Loucy (cell line): ENCODE measurements around the gene TMEM132D.

ENCODE experiments used
- H2AFZ ChIP-seq: fragments of 200-600 bp; sonication (generic); 2 replicates; pipeline ENCODE4 v1.6.0; 2016; ENCODE audit warnings: antibody characterized with exemption, mild to moderate bottlenecking, low read length, moderate library complexity
- H3F3A ChIP-seq: fragments of 200-600 bp; 2 replicates; pipeline ENCODE4 v1.6.0; 2016; ENCODE audit warnings: antibody characterized with exemption, low read depth, mild to moderate bottlenecking
- H3K27me3 ChIP-seq: fragments of 200-600 bp; sonication (generic); 2 replicates; pipeline ENCODE4 v1.6.1; 2014; ENCODE audit warnings: low read length, mild to moderate bottlenecking; ENCODE audit not compliant: insufficient read depth, poor library complexity, severe bottlenecking
- H3K36me3 ChIP-seq: fragments of 200-600 bp; sonication (generic); 2 replicates; pipeline ENCODE4 v1.6.1; 2016; ENCODE audit warnings: low read length; ENCODE audit not compliant: insufficient read depth
- H3K4me1 ChIP-seq: fragments of 200-600 bp; sonication (generic); 2 replicates; pipeline ENCODE4 v1.5.1; 2014; ENCODE audit warnings: low read length, mild to moderate bottlenecking; ENCODE audit not compliant: insufficient read depth, poor library complexity, severe bottlenecking
- H3K4me2 ChIP-seq: fragments of 200-600 bp; sonication (generic); 2 replicates; pipeline ENCODE4 v1.6.0; 2014; ENCODE audit warnings: antibody characterized with exemption, low read length, low read depth, mild to moderate bottlenecking; ENCODE audit not compliant: poor library complexity, severe bottlenecking
- H3K4me3 ChIP-seq: fragments of 200-600 bp; sonication (generic); 2 replicates; pipeline ENCODE4 v1.5.1; 2014; ENCODE audit warnings: low read length, mild to moderate bottlenecking, mixed read lengths; ENCODE audit not compliant: poor library complexity, severe bottlenecking
- H3K79me2 ChIP-seq: fragments of 200-600 bp; sonication (generic); 2 replicates; pipeline ENCODE4 v1.6.1; 2014; ENCODE audit warnings: low read length; ENCODE audit not compliant: insufficient read depth
- H3K9ac ChIP-seq: fragments of 200-600 bp; sonication (generic); 2 replicates; pipeline ENCODE4 v1.6.0; 2014; ENCODE audit warnings: mild to moderate bottlenecking, low read depth, low read length, moderate library complexity; ENCODE audit not compliant: poor library complexity, severe bottlenecking
- H3K9me2 ChIP-seq: fragments of 200-600 bp; sonication (generic); replicated peaks from 2 replicates; pipeline ENCODE4 v1.6.1; 2016; ENCODE audit warnings: low read depth, low read length, mixed read lengths
- H3K9me3 ChIP-seq: fragments of 200-600 bp; sonication (generic); 2 replicates; pipeline ENCODE4 v1.6.1; 2014; ENCODE audit warnings: mild to moderate bottlenecking, antibody characterized with exemption, low read length, low read depth; ENCODE audit not compliant: insufficient read depth
- H4K20me1 ChIP-seq: fragments of 200-600 bp; sonication (generic); 2 replicates; pipeline ENCODE4 v1.6.0; 2014; ENCODE audit warnings: antibody characterized with exemption, low read length, mild to moderate bottlenecking; ENCODE audit not compliant: insufficient read depth, poor library complexity, severe bottlenecking
- CTCF ChIP-seq: fragments of 200-600 bp; sonication (generic); conservative IDR thresholded peaks from 2 replicates; pipeline ENCODE4 v1.5.1; 2014; ENCODE audit warnings: mild to moderate bottlenecking, antibody characterized with exemption, low read length
- EZH2phosphoT487 ChIP-seq: fragments of 200-600 bp; IDR thresholded peaks from 2 replicates; pipeline ENCODE4 v1.6.1; 2018; ENCODE audit warnings: antibody characterized with exemption, mild to moderate bottlenecking, moderate library complexity, borderline replicate concordance

The TMEM132D gene

GRCh38 chr12:129723260-129723659 is 180.6 kb downstream of the TMEM132D start:
- Histone ChIP-seq H3K36me3 (no peaks in the 10 kb centered on the region), H3K27me3 (no peaks in the 10 kb centered on the region), H2AFZ (no peak overlapping the region), H3K9ac (no peak overlapping the region), H3K9me3 (no peaks in the 10 kb centered on the region; the same call in 1 of the 2 replicates), H3K4me1 (no peaks in the 10 kb centered on the region), H3K4me3 (no peak overlapping the region), H3K79me2 (no peaks in the 10 kb centered on the region), H3K4me2 (no peak overlapping the region), H3F3A (no peaks in the 10 kb centered on the region), H3K9me2 (no peaks in the 10 kb centered on the region), H4K20me1 (no peaks in the 10 kb centered on the region)
- TF ChIP-seq CTCF (no peak), EZH2phosphoT487 (no peak)

DNA sequence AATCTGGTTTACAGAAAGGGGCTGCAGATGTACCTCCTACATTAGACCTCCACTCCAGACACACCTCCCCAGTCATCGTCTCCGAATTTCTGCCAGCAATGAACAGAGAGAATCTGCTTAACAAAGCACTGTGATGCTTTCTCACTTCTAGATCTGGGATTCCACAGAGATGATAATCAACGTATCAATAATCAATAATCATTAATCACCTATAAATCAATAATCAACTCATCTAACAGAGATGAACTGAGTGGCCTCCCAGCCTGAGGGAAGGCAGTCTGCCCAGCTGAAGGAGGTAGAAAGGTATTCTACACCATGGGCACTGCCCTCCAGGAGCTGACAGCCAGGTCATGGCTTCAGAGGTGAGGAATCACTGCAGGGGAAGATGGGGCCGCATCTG is 183.2 kb downstream of the TMEM132D start:
- no peaks in the 10 kb centered on the region for H3K27me3 ChIP-seq
- H2AFZ ChIP-seq = no peak overlapping the region

GRCh38 chr12:129719416-129719815 is 184.4 kb downstream of the TMEM132D start:
- Histone ChIP-seq H2AFZ (no peak overlapping the region), H3K4me3 (no peak overlapping the region), H3K9ac (no peak overlapping the region), H3K79me2 (no peaks in the 10 kb centered on the region), H4K20me1 (no peaks in the 10 kb centered on the region), H3K4me2 (no peak overlapping the region), H3K27me3 (no peaks in the 10 kb centered on the region), H3K9me3 (no peaks in the 10 kb centered on the region; the same call in 1 of the 2 replicates), H3K4me1 (no peaks in the 10 kb centered on the region), H3F3A (no peaks in the 10 kb centered on the region), H3K9me2 (no peaks in the 10 kb centered on the region), H3K36me3 (no peaks in the 10 kb centered on the region)
- TF ChIP-seq CTCF (no peak), EZH2phosphoT487 (no peak)

More for the DNA sequence above, 183.2 kb downstream of the TMEM132D start:
- H3K4me3 ChIP-seq = no peak overlapping the region
- H3K4me2 ChIP-seq = no peak overlapping the region
- no peaks in the 10 kb centered on the region for H3K79me2 ChIP-seq
- no peaks in the 10 kb centered on the region for H3F3A ChIP-seq
- no peak overlapping the region for H3K9ac ChIP-seq
- no peaks in the 10 kb centered on the region for H3K9me2 ChIP-seq
- no peaks in the 10 kb centered on the region for H4K20me1 ChIP-seq
- no peaks in the 10 kb centered on the region for H3K4me1 ChIP-seq
- no peaks in the 10 kb centered on the region for H3K36me3 ChIP-seq
- TF ChIP-seq EZH2phosphoT487 (no peak), CTCF (no peak)
- no peaks in the 10 kb centered on the region; the same call in 1 of the 2 replicates for H3K9me3 ChIP-seq
